GM12878 (cell line): ENCODE results near the gene CTDP1. TPM values are rescaled to one million over a fixed set of nuclear protein-coding genes. Genes with fewer than 3 reads are reported as not detected.

Experiments used
- ATAC-seq: fragments of 200-7000 bp; cut with Tn5 transposase; 3 replicates; pipeline ENCODE4 v1.9.1; 2020; ENCODE audit warnings: mild to moderate bottlenecking, moderate library complexity
- BruUV-seq: library from RNA; stranded (reverse); fragments of 400-500 nt; replicated peaks from 2 replicates; lab custom pipeline; 2021; lab: Mats Ljungman, UMichigan
- CTCF ChIA-PET: fragments of 300-600 bp; sonication (Branson Sonifier 250); formaldehyde crosslinking; extraction: SDS; loops from one replicate; lab custom pipeline; 2021; ENCODE audit warnings: inconsistent platforms; lab: Yijun Ruan, JAX
- POLR2A ChIA-PET: fragments of 350-600 bp; formaldehyde crosslinking; extraction: SDS; loops from one replicate; lab custom pipeline; 2021; ENCODE audit warnings: inconsistent platforms; lab: Charles Lee
- RAD21 ChIA-PET: fragments of 300-600 bp; sonication (Branson Sonifier 250); formaldehyde crosslinking; loops from one replicate; lab custom pipeline; 2023; ENCODE audit warnings: antibody characterized with exemption; ENCODE audit not compliant: unreplicated experiment; lab: Charles Lee
- SMC1A ChIA-PET: fragments of 300-600 bp; sonication (Branson Sonifier 250); formaldehyde crosslinking; loops from one replicate; lab custom pipeline; 2023; ENCODE audit not compliant: unreplicated experiment, uncharacterized antibody; lab: Charles Lee
- DNase-seq: peaks from one replicate; pipeline ENCODE4 v3.0.0-alpha.2; 2011; ENCODE audit warnings: low read depth, low spot score
- FAIRE-seq: peaks from 3 replicates; lab custom pipeline; 2011; peaks lifted over from hg19 to GRCh38; lab: Jason Lieb, UNC
- H2AFZ ChIP-seq: 2 replicates; pipeline ENCODE4 v1.6.0; 2011; ENCODE audit warnings: low read depth, low read length, control low read depth; ENCODE audit not compliant: control insufficient read depth
- H3K27ac ChIP-seq: 2 replicates; pipeline ENCODE4 v1.5.1; 2011; ENCODE audit warnings: control low read depth; ENCODE audit not compliant: control insufficient read depth, insufficient read depth
- H3K27me3 ChIP-seq, 2 experiments: replicated peaks in 1 of 2; 2 replicates each; pipeline versions ENCODE4 v1.6.0 to v1.6.1; 2011; ENCODE audit warnings: low read length in 1 of 2; ENCODE audit not compliant: control insufficient read depth in 2 of 2, insufficient read depth in 2 of 2
- H3K36me3 ChIP-seq, 2 experiments: 2 replicates each; pipeline ENCODE4 v1.5.1; 2011; ENCODE audit warnings: low read length in 1 of 2; ENCODE audit not compliant: control insufficient read depth in 2 of 2, insufficient read depth in 2 of 2
- H3K4me1 ChIP-seq: 2 replicates; pipeline ENCODE4 v1.6.1; 2011; ENCODE audit warnings: mild to moderate bottlenecking, low read length, moderate library complexity, mixed read lengths; ENCODE audit not compliant: control insufficient read depth, insufficient read depth
- H3K4me2 ChIP-seq: 2 replicates; pipeline ENCODE4 v1.6.0; 2011; ENCODE audit warnings: control low read depth; ENCODE audit not compliant: control insufficient read depth, insufficient read depth
- H3K4me3 ChIP-seq: fragments of 200-600 bp; sonication (generic); 2 replicates; pipeline ENCODE4 v1.5.1; 2016
- H3K79me2 ChIP-seq: 2 replicates; pipeline ENCODE4 v1.6.0; 2011; ENCODE audit warnings: low read length; ENCODE audit not compliant: control insufficient read depth, insufficient read depth
- H3K9ac ChIP-seq: 2 replicates; pipeline ENCODE4 v1.8.0; 2011; ENCODE audit warnings: low read length, control low read depth, mixed read lengths; ENCODE audit not compliant: control insufficient read depth, insufficient read depth
- H3K9me3 ChIP-seq: replicated peaks from 3 replicates; pipeline ENCODE4 v1.5.1; 2011; ENCODE audit warnings: mild to moderate bottlenecking, low read length; ENCODE audit not compliant: control insufficient read depth, insufficient read depth
- H4K20me1 ChIP-seq: 2 replicates; pipeline ENCODE4 v1.6.0; 2011; ENCODE audit not compliant: control insufficient read depth, insufficient read depth
- CBFB ChIP-seq: IDR thresholded peaks from 2 replicates; pipeline ENCODE4 v1.6.1; 2016; ENCODE audit warnings: antibody characterized with exemption, low read depth
- ESRRA ChIP-seq: IDR thresholded peaks from 2 replicates; pipeline ENCODE4 v1.6.1; 2012; ENCODE audit warnings: mild to moderate bottlenecking, low read length, improper control_type of control experiment
- PAX5 ChIP-seq: IDR thresholded peaks from 2 replicates; pipeline ENCODE4 v1.6.1; 2011; ENCODE audit warnings: low read depth, low read length, borderline replicate concordance
- PBX3 ChIP-seq: IDR thresholded peaks from 2 replicates; pipeline ENCODE4 v1.6.1; 2011; ENCODE audit warnings: mild to moderate bottlenecking, low read depth, low read length, moderate library complexity; ENCODE audit not compliant: insufficient replicate concordance
- SREBF1 ChIP-seq: IDR thresholded peaks from 2 replicates; pipeline ENCODE4 v1.6.1; 2012; ENCODE audit warnings: mild to moderate bottlenecking, low read length
- TAF1 ChIP-seq: IDR thresholded peaks from 2 replicates; pipeline ENCODE4 v1.6.1; 2011; ENCODE audit warnings: mild to moderate bottlenecking, low read depth, low read length, borderline replicate concordance
- USF2 ChIP-seq: IDR thresholded peaks from 2 replicates; pipeline ENCODE4 v1.6.1; 2011; ENCODE audit warnings: low read depth, low read length, improper control_type of control experiment, borderline replicate concordance
- WGBS: methylation state at CpG from one replicate; pipeline ENCODE4 v1.1.6; 2016; ENCODE audit warnings: low lambda C conversion rate; ENCODE audit not compliant: insufficient replicate concordance, insufficient coverage; ENCODE audit errors: missing lambda C conversion rate; 5-methylcytosine and 5-hydroxymethylcytosine counted together
- in situ Hi-C: fragments of 300-500 bp; cut with MboI; formaldehyde crosslinking; loops from 9 replicates; pipeline ENCODE4 v1.14.3; 2018; ENCODE audit warnings: mixed read lengths
- intact Hi-C: fragments of 100-400 bp; cut with micrococcal nuclease; formaldehyde crosslinking; loops from one replicate; pipeline ENCODE4 v1.14.2; 2022; ENCODE audit not compliant: unreplicated experiment
- polyA plus RNA-seq, 11 experiments: library from polyadenylated mRNA; depleted of rRNA in 4 of 11; unstranded in 6 of 11; stranded (reverse) in 5 of 11; fragments of >200 nt; fragmentation: Nextera tagmentation in 4 of 11; fragmentation: Illumina TruSeq in 1 of 11; extraction: Ambion mirVana in 4 of 11; extraction: Trizol in 1 of 11; gene quantifications; 1 replicate in 1 of 11; 2 replicates in 10 of 11; pipeline versions ENCODE4 v1.2.1 to v1.2.3, GENCODE V29; 2011 to 2016; ENCODE audit warnings: inconsistent platforms in 2 of 11, missing spikeins in 2 of 11, low read depth in 1 of 11
- total RNA-seq, 4 experiments: library from RNA; depleted of rRNA in 3 of 4; stranded (reverse); fragments of >200 nt in 3 of 4; fragmentation: Illumina TruSeq in 1 of 4; extraction: Trizol in 1 of 4; gene quantifications; 2 replicates each; pipeline versions ENCODE4 v1.2.1 to v1.2.3, GENCODE V29; 2013 to 2021

Gene CTDP1
- total and polyA plus RNA-seq, 10 of the 15 experiments (the other 5 are each of a cell fraction or from before 2014, with no cell fraction given), result 0.32 to 31.3 (median 8.8) TPM

- POLR2A ChIA-PET, result no interaction called here
- CTCF ChIA-PET, result no interaction called here
- no peak overlapping the region for H3K27ac ChIP-seq
- no peaks in the 10 kb centered on the region for H3K27me3 ChIP-seq
- H3K4me1 ChIP-seq, result no peaks in the 10 kb centered on the region
- RAD21 ChIA-PET, result no interaction called here
- no peak overlapping the region for H3K4me2 ChIP-seq
- in situ Hi-C loops (no loop called here), intact Hi-C loops (no loop called here)
- no peaks in the 10 kb centered on the region for H3K36me3 ChIP-seq
- H3K9ac ChIP-seq, result no peak overlapping the region
- H3K79me2 ChIP-seq, result no peaks in the 10 kb centered on the region
- H3K9me3 ChIP-seq, result peaks cover under 1% of the 10 kb centered on the region; the same call in 1 of the 3 replicates
- no peaks in the 10 kb centered on the region for H4K20me1 ChIP-seq
- SMC1A ChIA-PET, result no interaction called here
- no peak for FAIRE-seq
- no peak for ATAC-seq
- WGBS, result 80% methylated on average over 14 of the region's 14 CpGs
- H2AFZ ChIP-seq, result no peak overlapping the region
- no peak for DNase-seq
- TF ChIP-seq PBX3, result no peak
- no peak for TF ChIP-seq SREBF1
- TF ChIP-seq ESRRA, result no peak
- TF ChIP-seq CBFB, result no peak
- no peak for TF ChIP-seq USF2
- TF ChIP-seq PAX5, result no peak
- no peak for TF ChIP-seq TAF1
- TF ChIP-seq, all 136 proteins: peak for 0
- no peak overlapping the region for H3K4me3 ChIP-seq
- BruUV-seq, result no TSS peak
Measured at GRCh38 chr18:79632765-79633164, 46.8 kb upstream of the CTDP1 start.
